Measurements from ENCODE around the gene IFIT2. TPM values are rescaled to one million over a fixed set of nuclear protein-coding genes. Genes with fewer than 3 reads are reported as not detected.
A peak's percentile ranks its signal among the peaks of the same experiment; 100 is the strongest.

The IFIT2 gene
- total RNA-seq, 3 donors from 2014 or later, result 2.6 to 6.6 (median 3.5) TPM

- intact Hi-C loops (cut with DNase I; ENCODE audit: low total_unique reads), result loop anchor here (5.0 kb wide), 1 partner anchor 471 kb away; no protein-coding TSS in a partner anchor
- TF ChIP-seq POLR2A (IDR thresholded peaks at IDR 0.05), result no peak
- no peak for TF ChIP-seq POLR2AphosphoS5 (IDR thresholded peaks at IDR 0.05)
- TF ChIP-seq CTCF (IDR thresholded peaks at IDR 0.05), result no peak
- peak overlapping the region in 2 of 3 donors; percentile 35 to 52 for H3K4me3 ChIP-seq
- H3K9me3 ChIP-seq, result no peaks in the 10 kb centered on the region
- no peak for DNase-seq (ENCODE audit: low spot score in 2 of 2)
- no peaks in the 10 kb centered on the region for H3K4me1 ChIP-seq
- H3K27me3 ChIP-seq, result no peaks in the 10 kb centered on the region
- no peaks in the 10 kb centered on the region for H3K36me3 ChIP-seq
- H3K27ac ChIP-seq, result peak overlapping the region; percentile 36 to 88
Measured at GRCh38 chr10:89303161-89303560, 1.3 kb downstream of the IFIT2 start.

- no peak for DNase-seq (ENCODE audit: low spot score in 2 of 2)
- no peaks in the 10 kb centered on the region for H3K9me3 ChIP-seq
- intact Hi-C loops (cut with DNase I; ENCODE audit: low total_unique reads), result loop anchor here (5.0 kb wide), 1 partner anchor 472 kb away; no protein-coding TSS in a partner anchor
- H3K36me3 ChIP-seq, result no peaks in the 10 kb centered on the region
- H3K4me3 ChIP-seq, result peak overlapping the region in 1 of 3 donors; percentile 0
- H3K4me1 ChIP-seq, result no peaks in the 10 kb centered on the region
- TF ChIP-seq POLR2A (IDR thresholded peaks at IDR 0.05) (no peak), POLR2AphosphoS5 (IDR thresholded peaks at IDR 0.05) (no peak), CTCF (IDR thresholded peaks at IDR 0.05) (no peak)
- H3K27me3 ChIP-seq, result no peaks in the 10 kb centered on the region
- H3K27ac ChIP-seq, result no peak overlapping the region
Measured at GRCh38 chr10:89304026-89304425, 2.2 kb downstream of the IFIT2 start.

- no peaks in the 10 kb centered on the region for H3K27me3 ChIP-seq
- TF ChIP-seq POLR2AphosphoS5 (IDR thresholded peaks at IDR 0.05) (no peak), CTCF (IDR thresholded peaks at IDR 0.05) (no peak), POLR2A (IDR thresholded peaks at IDR 0.05) (no peak)
- H3K27ac ChIP-seq, result no peak overlapping the region
- no peak overlapping the region for H3K4me3 ChIP-seq
- intact Hi-C loops (cut with DNase I; ENCODE audit: low total_unique reads), result loop anchor here (5.0 kb wide), 1 partner anchor 472 kb away; no protein-coding TSS in a partner anchor
- no peaks in the 10 kb centered on the region for H3K9me3 ChIP-seq
- DNase-seq (ENCODE audit: low spot score in 2 of 2), result no peak
- H3K4me1 ChIP-seq, result no peaks in the 10 kb centered on the region
- H3K36me3 ChIP-seq, result no peaks in the 10 kb centered on the region
Measured at GRCh38 chr10:89304446-89304845, 2.6 kb downstream of the IFIT2 start.

- Histone ChIP-seq H3K36me3 (no peaks in the 10 kb centered on the region), H3K4me3 (no peak overlapping the region), H3K27ac (no peak overlapping the region), H3K27me3 (no peaks in the 10 kb centered on the region), H3K9me3 (no peaks in the 10 kb centered on the region), H3K4me1 (no peaks in the 10 kb centered on the region)
- TF ChIP-seq CTCF (IDR thresholded peaks at IDR 0.05) (no peak), POLR2A (IDR thresholded peaks at IDR 0.05) (no peak), POLR2AphosphoS5 (IDR thresholded peaks at IDR 0.05) (no peak)
- DNase-seq (ENCODE audit: low spot score in 2 of 2), result no peak
- intact Hi-C loops (cut with DNase I; ENCODE audit: low total_unique reads), result loop anchor here (5.0 kb wide), 1 partner anchor 473 kb away; no protein-coding TSS in a partner anchor
Measured at GRCh38 chr10:89304925-89305324, 3.1 kb downstream of the IFIT2 start.

DNA sequence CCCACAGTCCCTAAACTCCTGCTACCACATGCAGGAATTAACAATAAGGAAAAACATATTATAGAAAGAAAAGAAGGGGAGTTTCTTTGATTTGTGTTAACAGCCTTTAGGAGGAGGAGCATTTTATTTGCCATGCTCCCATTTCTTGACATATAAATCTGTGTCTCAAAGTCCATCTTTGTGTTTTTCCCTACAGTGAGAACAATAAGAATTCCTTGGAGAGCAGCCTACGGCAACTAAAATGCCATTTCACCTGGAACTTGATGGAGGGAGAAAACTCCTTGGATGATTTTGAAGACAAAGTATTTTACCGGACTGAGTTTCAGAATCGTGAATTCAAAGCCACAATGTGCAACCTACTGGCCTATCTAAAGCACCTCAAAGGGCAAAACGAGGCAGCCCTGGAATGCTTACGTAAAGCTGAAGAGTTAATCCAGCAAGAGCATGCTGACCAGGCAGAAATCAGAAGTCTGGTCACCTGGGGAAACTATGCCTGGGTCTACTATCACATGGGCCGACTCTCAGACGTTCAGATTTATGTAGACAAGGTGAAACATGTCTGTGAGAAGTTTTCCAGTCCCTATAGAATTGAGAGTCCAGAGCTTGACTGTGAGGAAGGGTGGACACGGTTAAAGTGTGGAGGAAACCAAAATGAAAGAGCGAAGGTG lies 4.1 kb downstream of the IFIT2 start:
- no peak for TF ChIP-seq POLR2A (IDR thresholded peaks at IDR 0.05)
- TF ChIP-seq CTCF (IDR thresholded peaks at IDR 0.05), result no peak
- DNase-seq (ENCODE audit: low spot score in 2 of 2), result no peak
- H3K4me3 ChIP-seq, result no peak overlapping the region
- H3K27me3 ChIP-seq, result no peaks in the 10 kb centered on the region
- no peaks in the 10 kb centered on the region for H3K4me1 ChIP-seq
- no peaks in the 10 kb centered on the region for H3K9me3 ChIP-seq
- H3K36me3 ChIP-seq, result no peaks in the 10 kb centered on the region
- no peak overlapping the region for H3K27ac ChIP-seq
- intact Hi-C loops (cut with DNase I; ENCODE audit: low total_unique reads), result no loop called here

Data from breast epithelium (tissue), 4 donors.